Stimulated activated CD4-positive, alpha-beta T cell treated with anti-CD3 and anti-CD28 coated beads, Interleukin-12 subunit alpha, Interleukin-12 subunit beta, amount 100 ng/mL, for 48 hours (primary cell): Measurements from ENCODE around the gene ANKRD55.

Experiments
- DNase-seq, 3 donors: peaks; one replicate each; pipeline ENCODE4 v3.0.0-alpha.2; 2020; ENCODE audit warnings: low read depth in 2 of 3, low spot score in 1 of 3

The ANKRD55 gene

GRCh38 chr5:56054666-56055065 is 178.5 kb downstream of the ANKRD55 start:
- DNase-seq: no peak

GRCh38 chr5:56053363-56053762 is 179.8 kb downstream of the ANKRD55 start:
- no peak for DNase-seq

GRCh38 chr5:56052735-56053134 is 180.4 kb downstream of the ANKRD55 start:
- no peak for DNase-seq

GRCh38 chr5:56050551-56051255 is 182.4 kb downstream of the ANKRD55 start:
- DNase-seq: no peak
